Thoracic aorta (tissue), 2 donors: ENCODE measurements around the gene MAST3. TPM values are rescaled to one million over a fixed set of nuclear protein-coding genes. Genes with fewer than 3 reads are reported as not detected.

Experiments used
- ATAC-seq: fragments of 150-250 bp; one replicate; pipeline ENCODE4 v1.8.0; 2017; ENCODE audit warnings: low read depth; ENCODE audit not compliant: insufficient number of reproducible peaks, low FRiP score
- DNase-seq: peaks from one replicate; pipeline ENCODE4 v3.0.0-alpha.2; 2020; ENCODE audit warnings: low spot score
- H3K27ac ChIP-seq, 2 donors: fragments of 200-600 bp; sonication (generic); 1 replicate in 1 of 2; 2 replicates in 1 of 2; pipeline ENCODE4 v1.5.1; 2016; ENCODE audit warnings: mild to moderate bottlenecking in 2 of 2, moderate library complexity in 2 of 2
- H3K27me3 ChIP-seq: fragments of 200-600 bp; sonication (generic); replicated peaks from 2 replicates; pipeline ENCODE4 v1.6.0; 2016; ENCODE audit warnings: mild to moderate bottlenecking; ENCODE audit not compliant: insufficient read depth
- H3K36me3 ChIP-seq: fragments of 200-600 bp; sonication (generic); one replicate; pipeline ENCODE4 v1.5.1; 2016
- H3K4me1 ChIP-seq, 2 donors: fragments of 200-600 bp; sonication (generic); 1 replicate in 1 of 2; 2 replicates in 1 of 2; pipeline versions ENCODE4 v1.5.1 to v1.6.0; 2016; ENCODE audit warnings: low read depth in 2 of 2, mild to moderate bottlenecking in 1 of 2; ENCODE audit not compliant: control insufficient read depth in 1 of 2
- H3K4me3 ChIP-seq: fragments of 200-600 bp; sonication (generic); 2 replicates; pipeline ENCODE4 v1.5.1; 2016; ENCODE audit warnings: mild to moderate bottlenecking
- H3K9me3 ChIP-seq: fragments of 200-600 bp; sonication (generic); 2 replicates; pipeline ENCODE4 v1.5.1; 2016
- CTCF ChIP-seq: fragments of 200-600 bp; sonication (generic); IDR thresholded peaks from one replicate; pipeline ENCODE4 v1.5.1; 2019; ENCODE audit warnings: antibody characterized with exemption
- total RNA-seq, 2 donors: library from RNA; depleted of rRNA; stranded (reverse); fragments of >200 nt; gene quantifications; one replicate each; pipeline versions ENCODE4 v1.1.0 to v1.2.3, GENCODE V29; 2016

The MAST3 gene
- total RNA-seq, 2 donors from 2014 or later: 18.7 to 27.8 TPM

- TF ChIP-seq CTCF: no peak
- no peaks in the 10 kb centered on the region for H3K27me3 ChIP-seq
- H3K4me3 ChIP-seq: no peak overlapping the region
- ATAC-seq (no peak), DNase-seq (no peak)
- H3K27ac ChIP-seq: no peak overlapping the region
- no peaks in the 10 kb centered on the region for H3K36me3 ChIP-seq
- H3K4me1 ChIP-seq: peaks cover 0 to 8% of the 10 kb centered on the region in 2 donors
- H3K9me3 ChIP-seq: no peaks in the 10 kb centered on the region
Observed at GRCh38 chr19:18062028-18062427, 35.5 kb upstream of the MAST3 start.

GRCh38 chr19:18063463-18063862 lies 34.1 kb upstream of the MAST3 start:
- Histone ChIP-seq H3K4me1 (no peaks in the 10 kb centered on the region), H3K9me3 (no peaks in the 10 kb centered on the region), H3K4me3 (no peak overlapping the region), H3K27me3 (no peaks in the 10 kb centered on the region), H3K27ac (no peak overlapping the region), H3K36me3 (no peaks in the 10 kb centered on the region)
- ATAC-seq (no peak), DNase-seq (no peak)
- TF ChIP-seq CTCF: no peak

- Histone ChIP-seq H3K9me3 (no peaks in the 10 kb centered on the region), H3K27me3 (no peaks in the 10 kb centered on the region), H3K36me3 (no peaks in the 10 kb centered on the region), H3K4me3 (no peak overlapping the region), H3K27ac (no peak overlapping the region), H3K4me1 (no peaks in the 10 kb centered on the region)
- ATAC-seq: no peak
- TF ChIP-seq CTCF: no peak
- DNase-seq: no peak
Observed at GRCh38 chr19:18065173-18065495, 32.4 kb upstream of the MAST3 start.

GRCh38 chr19:18068395-18068794 lies 29.2 kb upstream of the MAST3 start:
- Histone ChIP-seq H3K9me3 (no peaks in the 10 kb centered on the region), H3K36me3 (no peaks in the 10 kb centered on the region), H3K4me1 (no peaks in the 10 kb centered on the region), H3K27me3 (no peaks in the 10 kb centered on the region), H3K4me3 (no peak overlapping the region), H3K27ac (no peak overlapping the region)
- no peak for TF ChIP-seq CTCF
- ATAC-seq (no peak), DNase-seq (no peak)

GRCh38 chr19:18069383-18069782 lies 28.2 kb upstream of the MAST3 start:
- ATAC-seq: no peak
- Histone ChIP-seq H3K4me1 (no peaks in the 10 kb centered on the region), H3K4me3 (no peak overlapping the region), H3K27ac (no peak overlapping the region), H3K27me3 (no peaks in the 10 kb centered on the region), H3K36me3 (no peaks in the 10 kb centered on the region), H3K9me3 (no peaks in the 10 kb centered on the region)
- DNase-seq: no peak
- TF ChIP-seq CTCF: no peak
